HG03039 (cell line): ENCODE data around the gene CUBN.

Experiments
- ATAC-seq: cut with Tn5 transposase; IDR thresholded peaks from one replicate; pipeline ENCODE4 v1.9.1; 2021; ENCODE audit warnings: mild to moderate bottlenecking, moderate library complexity; ENCODE audit not compliant: unreplicated experiment

CUBN gene

DNA sequence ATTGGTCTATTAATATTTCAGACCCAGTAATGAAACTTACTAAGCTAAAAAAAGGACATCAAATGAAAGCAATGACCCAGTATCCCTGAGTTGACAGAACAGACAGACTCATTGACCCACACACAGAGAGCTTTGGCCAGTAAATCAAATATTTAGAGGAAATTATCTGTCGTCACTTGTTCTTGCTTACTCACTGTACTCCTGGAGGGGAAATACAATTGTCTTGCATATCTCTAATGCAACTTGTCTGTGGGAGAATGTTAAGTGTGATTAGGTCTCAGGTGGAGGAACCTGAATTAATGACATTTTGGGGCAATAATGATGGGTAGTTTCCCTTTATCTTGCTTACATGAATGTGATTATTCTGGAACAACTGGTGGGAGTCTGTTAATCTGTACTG is 80.4 kb downstream of the CUBN start:
- no peak for ATAC-seq

DNA sequence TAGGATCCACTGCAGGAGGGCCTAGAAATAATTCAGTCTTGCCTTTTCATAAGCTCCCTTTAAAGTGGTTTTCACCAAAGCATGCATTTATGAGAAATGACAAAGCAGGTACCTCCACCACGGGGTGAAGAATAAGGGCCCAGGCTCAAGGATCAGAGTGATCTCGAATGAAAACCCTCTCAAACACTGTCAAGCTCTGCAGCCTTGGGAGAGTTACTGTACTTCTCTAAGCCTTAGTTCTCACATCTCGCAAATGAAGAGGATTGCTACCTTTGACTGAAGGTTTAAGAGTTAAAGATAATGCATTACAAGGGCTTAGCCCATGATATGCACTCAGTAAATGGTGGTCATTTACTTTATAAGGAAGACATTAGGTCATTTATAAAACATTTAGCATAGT is 81.7 kb downstream of the CUBN start:
- ATAC-seq: no peak

GRCh38 chr10:17046989-17047388 is 82.6 kb downstream of the CUBN start:
- ATAC-seq: no peak

GRCh38 chr10:17043586-17043985 is 86.0 kb downstream of the CUBN start:
- no peak for ATAC-seq

GRCh38 chr10:17041626-17042520 is 87.7 kb downstream of the CUBN start:
- ATAC-seq: no peak

- no peak for ATAC-seq
Measured at GRCh38 chr10:17038627-17039026, 91.0 kb downstream of the CUBN start.

GRCh38 chr10:17037910-17038309 is 91.7 kb downstream of the CUBN start:
- ATAC-seq: no peak

- ATAC-seq: no peak
Measured at GRCh38 chr10:17035446-17035845, 94.2 kb downstream of the CUBN start.

GRCh38 chr10:17033529-17034260 is 95.9 kb downstream of the CUBN start:
- ATAC-seq: no peak

- ATAC-seq: no peak
Measured at GRCh38 chr10:17031637-17032635, 97.7 kb downstream of the CUBN start.

DNA sequence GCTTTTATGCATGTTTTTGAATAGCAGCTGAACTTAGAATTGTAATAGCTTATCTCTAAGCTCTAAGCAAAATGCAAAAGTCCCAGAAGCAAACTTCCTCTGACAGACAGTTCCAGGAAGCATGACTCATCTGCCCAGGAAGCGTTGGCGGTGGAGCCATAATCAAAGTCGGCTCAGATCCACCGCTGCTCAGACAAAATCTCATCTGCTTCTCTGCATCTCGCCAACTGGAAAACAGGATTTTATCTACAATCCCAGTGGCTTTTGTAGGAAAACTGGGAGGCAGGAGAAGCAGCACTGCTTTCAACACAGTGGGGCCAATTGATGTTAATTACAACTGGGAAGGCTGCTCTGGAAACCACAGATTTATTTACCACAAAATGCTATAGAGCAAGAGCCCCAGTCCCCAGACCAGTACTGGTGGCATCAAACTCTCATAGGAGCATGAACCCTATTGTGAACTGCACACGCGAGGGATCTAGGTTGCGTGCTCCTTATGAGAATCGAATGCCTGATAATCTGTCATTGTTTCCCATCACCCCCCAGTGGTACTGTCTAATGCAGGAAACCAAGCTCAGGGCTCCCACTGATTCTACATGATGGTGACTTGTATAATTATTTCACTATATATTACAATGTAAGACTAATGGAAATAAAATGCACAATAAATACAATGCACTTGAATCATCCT is 99.9 kb downstream of the CUBN start:
- no peak for ATAC-seq

GRCh38 chr10:17029239-17029580 is 100.4 kb downstream of the CUBN start:
- ATAC-seq: no peak

GRCh38 chr10:17028798-17029197 is 100.8 kb downstream of the CUBN start:
- ATAC-seq: no peak

GRCh38 chr10:17026686-17027485 is 102.7 kb downstream of the CUBN start:
- peak; percentile 42 for ATAC-seq

GRCh38 chr10:17025444-17026295 is 103.9 kb downstream of the CUBN start:
- ATAC-seq: no peak

GRCh38 chr10:17024461-17024860 is 105.2 kb downstream of the CUBN start:
- ATAC-seq: no peak

DNA sequence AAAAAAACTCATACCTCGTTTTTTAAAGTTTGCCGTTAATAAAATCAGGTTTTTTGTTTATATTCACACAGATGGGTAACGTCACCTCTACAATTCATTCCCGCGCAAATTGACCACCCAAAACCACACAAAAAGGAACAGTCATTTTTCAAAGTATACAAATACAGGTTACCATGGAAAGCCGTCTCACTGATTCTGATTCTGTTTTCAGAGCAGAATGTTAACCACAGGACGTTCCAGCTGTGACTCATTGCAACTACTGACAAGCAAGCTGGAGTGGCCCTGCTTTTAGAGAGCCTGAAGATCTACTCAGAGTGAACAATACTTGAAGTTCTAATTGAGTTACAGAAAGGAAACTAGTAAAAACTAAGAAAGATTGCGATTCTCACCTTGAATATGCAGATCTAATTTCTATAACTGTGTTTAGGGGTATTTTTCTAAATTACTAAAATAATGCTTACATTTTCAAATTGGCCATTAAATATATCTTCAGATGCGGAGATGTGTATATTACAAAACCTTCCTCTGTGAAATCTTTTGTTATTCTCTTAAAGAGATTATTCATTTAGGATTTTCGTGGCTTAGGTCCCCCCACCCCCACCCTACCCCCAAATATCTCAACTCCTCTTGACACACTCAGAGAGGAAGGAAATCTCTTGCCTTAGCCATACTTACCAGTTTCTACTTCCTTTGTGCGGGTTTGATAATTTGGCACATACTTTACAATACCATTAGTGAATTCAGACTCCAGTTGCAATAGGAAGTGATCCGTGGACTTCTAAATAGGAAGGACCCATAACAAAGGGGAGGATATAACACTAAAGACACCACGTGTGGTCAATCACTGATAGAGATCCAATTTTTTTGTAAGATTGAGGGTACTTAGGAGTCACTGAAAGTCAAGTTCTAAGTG is 106.0 kb downstream of the CUBN start:
- ATAC-seq: peak; percentile 95

DNA sequence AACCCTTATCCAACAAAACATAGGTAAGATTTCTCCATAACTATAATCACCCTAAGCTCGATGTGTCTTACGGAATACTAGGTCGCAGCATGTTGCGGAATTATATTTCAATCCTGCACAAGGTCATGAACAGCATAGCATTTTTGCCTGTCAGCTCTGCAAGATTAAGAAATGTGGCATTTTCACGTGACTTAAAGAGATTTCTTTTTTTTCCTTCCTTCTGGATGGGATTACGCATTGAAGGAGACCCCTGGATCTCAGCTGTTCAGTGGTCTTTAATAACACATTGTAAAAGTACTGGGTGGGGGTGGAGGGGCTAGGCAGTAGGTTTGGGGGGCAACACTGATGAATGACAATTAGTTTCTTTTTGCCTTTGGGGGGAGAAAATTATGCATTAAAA is 106.7 kb downstream of the CUBN start:
- no peak for ATAC-seq
